H1 (cell line): ENCODE data around the gene SLC25A38. TPM values are rescaled to one million over a fixed set of nuclear protein-coding genes. Genes with fewer than 3 reads are reported as not detected.

ENCODE experiments used
- ASH2L ChIP-seq: fragments of 200-600, 300-600 bp; sonication (generic); IDR thresholded peaks from one replicate; pipeline ENCODE4 v1.7.1; 2017; ENCODE audit warnings: low read length
- BACH1 ChIP-seq: IDR thresholded peaks from 2 replicates; pipeline ENCODE4 v1.6.1; 2012; ENCODE audit warnings: low read length, improper control_type of control experiment
- CBX8 ChIP-seq: fragments of 300-800, 300-1000 bp; sonication (generic); IDR thresholded peaks from 2 replicates; pipeline ENCODE4 v1.7.1; 2016; ENCODE audit warnings: low read depth, low read length, borderline replicate concordance
- CHD7 ChIP-seq: fragments of 300-600 bp; sonication (generic); IDR thresholded peaks from 2 replicates; pipeline ENCODE4 v1.7.1; 2012; ENCODE audit warnings: low read length, moderate library complexity, mild to moderate bottlenecking, inconsistent platforms; ENCODE audit not compliant: insufficient replicate concordance
- E2F6 ChIP-seq: IDR thresholded peaks from 2 replicates; pipeline ENCODE4 v1.6.1; 2012; ENCODE audit warnings: inconsistent platforms
- EP300 ChIP-seq, 2 experiments: IDR thresholded peaks; 1 replicate in 1 of 2; 2 replicates in 1 of 2; pipeline ENCODE4 v1.6.1; 2011 to 2012; ENCODE audit warnings: low read depth in 2 of 2, low read length in 2 of 2, mild to moderate bottlenecking in 2 of 2, borderline replicate concordance in 1 of 2, inconsistent platforms in 1 of 2, moderate library complexity in 1 of 2
- POLR2AphosphoS5 ChIP-seq: IDR thresholded peaks from 2 replicates; pipeline ENCODE4 v1.6.1; 2011; ENCODE audit warnings: low read depth, low read length
- RAD21 ChIP-seq, 2 experiments: IDR thresholded peaks in 1 of 2; conservative IDR thresholded peaks in 1 of 2; 2 replicates each; pipeline ENCODE4 v1.6.1; 2011; ENCODE audit warnings: low read depth in 2 of 2, low read length in 2 of 2, improper control_type of control experiment in 1 of 2, inconsistent platforms in 1 of 2, mild to moderate bottlenecking in 1 of 2, moderate library complexity in 1 of 2
- SP1 ChIP-seq: IDR thresholded peaks from 2 replicates; pipeline ENCODE4 v1.6.1; 2011; ENCODE audit warnings: low read depth, low read length
- TAF1 ChIP-seq: IDR thresholded peaks from 2 replicates; pipeline ENCODE4 v1.6.1; 2011; ENCODE audit warnings: mild to moderate bottlenecking, low read depth, low read length
- polyA plus RNA-seq, 7 experiments: library from polyadenylated mRNA; depleted of rRNA in 3 of 7; stranded (reverse) in 5 of 7; unstranded in 2 of 7; fragments of >200 nt in 5 of 7; fragments of 200-250 nt in 2 of 7; gene quantifications; 1 replicate in 5 of 7; 2 replicates in 1 of 7; 4 replicates in 1 of 7; pipeline versions ENCODE4 v1.2.1 to v1.2.3, GENCODE V29; 2011 to 2013; ENCODE audit warnings: missing spikeins in 2 of 7, mixed read lengths in 2 of 7
- total RNA-seq: library from RNA; stranded (reverse); fragmentation: NEBNext Ultra II Directional; extraction: Animal tissue kit (Norgen Biotek cat#: 25700); gene quantifications from 2 replicates; pipeline ENCODE4 v1.2.1, GENCODE V29; 2021

Gene SLC25A38
- total and polyA plus RNA-seq, 2 of the 8 experiments (the other 6 are each of a cell fraction or from before 2014, with no cell fraction given): 41.2 to 45.8 TPM

- TF ChIP-seq CHD7 (no peak), POLR2AphosphoS5 (no peak), BACH1 (no peak), TAF1 (no peak), E2F6 (no peak), CBX8 (no peak), EP300 (IDR thresholded peaks at IDR 0.05; ENCODE audit: borderline replicate concordance in 1 of 2, low read depth in 2 of 2, low read length in 2 of 2) (no peak), RAD21 (IDR thresholded peaks at IDR 0.05 in 1 of 2, conservative IDR thresholded peaks at IDR 0.05 in 1 of 2; ENCODE audit: low read depth in 2 of 2, low read length in 2 of 2) (no peak), ASH2L (no peak), SP1 (no peak)
Measured at GRCh38 chr3:39361252-39361927, 21.8 kb upstream of the SLC25A38 start (continued).
